HG03045 (cell line): ENCODE data around the gene LGALS7.
"Not testable (repeated sequence)": the region's sequence is repeated elsewhere in the genome, so short reads cannot be mapped to it uniquely, and the experiment has no call there.

Experiments used
- ATAC-seq: cut with Tn5 transposase; IDR thresholded peaks from one replicate; pipeline ENCODE4 v1.9.1; 2021; ENCODE audit warnings: mild to moderate bottlenecking, moderate library complexity; ENCODE audit not compliant: unreplicated experiment

LGALS7 gene

DNA sequence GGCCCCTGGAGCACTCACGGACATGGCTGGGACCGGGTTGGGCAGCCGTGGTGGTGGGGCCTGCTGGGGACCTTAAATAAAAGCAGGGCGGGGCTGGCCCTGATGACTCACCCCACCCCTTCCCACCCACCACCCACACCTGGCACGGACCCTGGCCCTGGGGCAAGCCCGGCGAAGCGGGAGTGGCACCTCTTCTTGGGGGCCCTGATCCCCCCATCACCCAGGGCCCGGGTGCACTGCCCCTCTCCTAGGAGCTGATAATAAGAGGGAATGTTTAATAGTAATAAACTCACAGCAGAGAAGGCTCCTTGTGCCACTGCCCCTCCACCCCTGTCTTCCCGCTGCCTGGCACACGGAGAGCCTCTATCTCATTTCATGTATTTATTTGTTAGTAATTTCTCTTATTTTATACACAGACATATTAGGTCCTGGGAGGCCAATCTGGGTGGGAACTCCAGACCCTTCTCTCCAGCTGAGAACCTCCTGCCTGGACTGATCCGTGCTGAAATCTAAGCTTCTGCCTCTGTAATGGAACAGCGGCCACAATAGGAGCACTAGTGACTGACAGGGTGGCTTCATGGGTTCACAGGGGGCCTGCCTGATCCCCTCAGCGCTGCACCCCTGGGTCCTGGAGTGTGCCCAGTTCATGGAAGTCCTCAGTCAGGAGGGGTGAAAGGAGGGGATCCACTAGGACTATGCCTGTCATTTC is at the start of gene LGALS7:
Gene LGALS7, minus strand, starts transcription at position 49 of the 709 bp plus-strand sequence. Its CDS starts 25 bp downstream, at position 24.
- ATAC-seq: no peak

DNA sequence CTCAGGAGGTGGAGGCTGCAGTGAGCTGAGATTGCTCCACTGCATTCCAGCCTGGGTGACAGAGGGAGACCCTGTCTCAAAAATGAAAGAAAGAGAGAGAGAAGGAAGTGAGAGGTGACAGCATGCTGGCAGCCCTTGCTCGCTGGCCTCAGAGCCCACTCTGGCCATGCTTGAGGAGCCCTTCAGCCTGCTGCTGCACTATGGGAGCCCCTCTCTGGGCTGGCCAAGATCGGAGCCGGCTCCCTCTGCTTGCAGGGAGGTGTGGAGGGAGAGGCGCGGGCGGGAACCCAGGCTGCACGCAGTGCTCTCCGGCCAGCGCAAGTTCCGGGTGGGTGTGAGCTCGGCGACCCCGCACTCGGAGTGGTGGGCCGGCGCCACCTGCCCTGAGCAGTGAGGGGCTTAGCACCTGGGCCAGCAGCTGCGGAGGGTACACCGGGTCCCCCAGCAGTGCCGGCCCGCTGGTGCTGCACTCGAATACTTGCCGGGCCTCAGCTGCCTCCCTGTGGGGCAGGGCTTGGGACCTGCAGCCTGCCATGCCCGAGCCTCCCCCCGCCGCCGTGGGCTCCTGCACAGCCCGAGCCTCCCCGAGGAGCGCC is 48.0 kb upstream of the LGALS7 start:
- ATAC-seq: not testable (repeated sequence)

DNA sequence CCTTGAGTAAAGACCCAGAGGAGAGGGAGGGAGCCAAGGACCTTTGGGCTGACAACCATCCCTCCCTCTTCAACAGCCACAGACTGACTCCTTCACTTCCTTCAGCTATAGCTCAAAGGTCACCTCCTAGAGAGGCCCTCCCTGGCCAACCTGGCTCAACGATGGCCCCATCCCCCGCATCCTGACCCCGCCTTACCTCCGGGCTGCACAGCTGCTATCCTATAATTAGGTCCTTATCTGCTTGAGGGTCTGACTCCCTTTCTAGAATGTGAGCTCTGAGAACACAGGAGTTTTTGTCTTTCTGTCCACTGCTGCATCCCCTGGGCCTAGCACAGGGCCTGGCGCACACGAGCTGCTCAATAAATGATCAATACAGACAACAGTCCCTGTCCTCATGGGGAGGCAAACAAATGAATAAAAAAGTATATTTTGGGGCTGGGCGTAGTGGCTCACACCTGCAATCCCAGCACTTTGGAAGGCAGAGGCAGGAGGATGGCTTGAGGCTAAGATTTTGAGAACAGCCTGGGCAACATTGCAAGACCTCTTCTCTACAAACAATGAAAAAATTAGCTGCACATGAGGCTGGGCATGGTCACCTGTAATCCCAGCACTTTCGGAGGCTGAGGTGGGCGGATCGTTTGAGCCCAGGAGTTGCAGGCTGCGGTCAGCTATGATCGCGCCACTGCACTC is 46.1 kb upstream of the LGALS7 start:
- ATAC-seq: no peak

DNA sequence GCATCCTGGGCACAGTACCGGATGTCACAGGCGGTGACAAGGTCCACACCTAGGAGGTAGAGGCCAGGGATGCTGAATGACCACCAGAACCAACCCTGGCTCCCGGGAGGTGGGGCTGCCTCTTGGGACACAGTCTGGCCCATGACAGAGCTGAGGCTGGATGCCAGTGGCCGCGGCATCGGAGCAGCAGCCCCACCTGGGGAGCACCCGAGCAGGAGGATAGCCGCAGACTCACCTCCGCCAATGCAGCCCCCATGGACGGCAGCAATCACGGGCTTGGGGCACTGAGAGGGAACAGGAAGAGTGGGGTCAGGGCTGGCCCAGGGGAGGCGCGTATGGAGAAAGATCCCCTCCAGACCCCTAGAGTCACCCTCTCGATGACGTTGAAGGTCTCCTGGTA is 43.8 kb upstream of the LGALS7 start:
- no peak for ATAC-seq

DNA sequence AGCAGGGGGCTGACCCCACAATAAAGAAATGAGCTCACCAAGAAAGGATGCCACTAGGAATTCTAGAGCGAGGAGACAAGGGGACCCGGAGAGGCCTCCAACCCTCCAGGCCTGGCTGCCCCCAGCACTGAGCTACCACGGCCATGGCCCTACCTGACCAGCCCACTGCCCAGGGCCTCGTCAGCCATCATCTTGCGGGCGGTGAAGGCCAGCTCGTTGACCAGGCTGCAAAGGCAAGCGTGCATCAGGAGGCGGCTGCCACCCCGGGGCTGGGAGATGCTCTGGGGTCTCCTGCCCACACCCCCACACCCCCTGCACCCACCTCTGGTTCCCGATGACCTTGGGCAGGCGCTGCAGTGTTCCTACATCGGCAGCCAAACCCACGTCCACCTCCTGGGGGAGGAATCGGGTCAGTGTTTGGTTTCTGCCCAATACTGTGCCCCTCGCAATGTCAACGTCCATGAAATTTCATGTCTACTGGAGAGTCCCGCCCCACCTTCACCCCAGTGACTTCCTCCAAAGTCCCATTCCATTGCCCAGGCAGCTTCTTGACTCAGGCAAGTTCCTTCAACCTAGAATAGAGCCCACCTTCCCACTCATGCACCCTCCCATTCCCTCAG is 42.9 kb upstream of the LGALS7 start:
- no peak for ATAC-seq

DNA sequence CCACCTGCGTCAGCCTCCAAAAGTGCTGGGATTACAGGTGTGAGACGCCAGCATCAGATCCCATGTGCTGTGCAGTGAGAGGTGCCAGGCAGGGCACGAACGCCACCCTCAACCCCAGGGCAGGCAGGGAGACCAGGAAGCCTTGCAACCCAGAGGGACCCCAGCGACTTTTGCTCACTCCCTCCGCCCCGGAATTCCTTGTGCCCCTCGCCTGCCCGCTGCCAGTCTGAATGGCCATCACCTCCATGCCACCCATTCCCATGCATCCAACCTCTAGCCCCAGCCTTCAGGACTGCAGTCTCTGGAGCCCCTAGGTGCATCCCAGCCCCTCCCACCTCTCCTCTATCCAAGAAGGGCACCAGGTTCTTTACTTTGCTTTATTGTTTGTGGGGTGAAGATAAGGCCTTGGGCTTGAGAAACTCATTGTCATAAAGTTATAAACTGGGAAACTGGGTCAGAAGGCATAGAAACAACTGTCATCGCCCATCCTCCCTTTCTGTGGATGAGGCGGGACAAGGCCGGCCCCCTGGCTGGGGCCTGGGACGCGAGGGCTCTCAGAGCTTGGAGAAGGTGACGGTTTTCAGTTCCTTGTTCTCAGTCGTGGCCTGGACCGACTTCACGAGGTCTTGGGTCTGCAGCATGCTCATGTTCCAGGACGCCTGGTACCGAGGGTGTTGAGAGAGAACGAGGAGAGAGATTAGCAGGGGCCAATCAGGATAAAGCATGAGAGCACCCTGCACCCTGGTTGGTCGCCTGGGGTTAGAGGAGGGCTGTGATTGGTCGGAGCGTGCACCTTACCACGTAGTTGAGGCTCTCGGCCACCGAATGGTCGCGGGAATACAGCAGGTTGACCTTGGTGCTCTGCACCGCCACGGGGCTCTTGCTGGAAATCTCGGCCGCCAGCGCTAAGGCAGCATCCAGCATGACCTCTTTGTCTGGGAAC is 42.0 kb upstream of the LGALS7 start:
- ATAC-seq: no peak

DNA sequence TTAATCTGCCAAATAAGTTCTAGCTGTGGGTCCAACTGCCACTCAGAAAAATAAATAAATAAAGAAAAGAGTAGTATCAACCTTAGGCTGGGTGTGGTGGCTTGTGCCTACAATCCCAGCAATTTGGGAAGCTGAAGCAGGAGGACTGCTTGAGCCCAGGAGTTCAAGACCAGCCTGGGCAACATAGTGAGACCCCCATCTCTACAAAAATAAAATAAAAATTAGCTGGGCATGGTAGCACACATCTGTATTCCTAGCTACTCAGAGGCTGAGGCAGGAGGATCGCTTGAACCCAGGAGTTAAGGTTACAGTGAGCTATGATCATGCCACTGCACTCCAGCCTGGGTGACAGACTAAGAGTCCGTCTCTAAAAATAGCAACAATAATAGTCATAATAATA is 40.6 kb upstream of the LGALS7 start:
- ATAC-seq: not testable (repeated sequence)

DNA sequence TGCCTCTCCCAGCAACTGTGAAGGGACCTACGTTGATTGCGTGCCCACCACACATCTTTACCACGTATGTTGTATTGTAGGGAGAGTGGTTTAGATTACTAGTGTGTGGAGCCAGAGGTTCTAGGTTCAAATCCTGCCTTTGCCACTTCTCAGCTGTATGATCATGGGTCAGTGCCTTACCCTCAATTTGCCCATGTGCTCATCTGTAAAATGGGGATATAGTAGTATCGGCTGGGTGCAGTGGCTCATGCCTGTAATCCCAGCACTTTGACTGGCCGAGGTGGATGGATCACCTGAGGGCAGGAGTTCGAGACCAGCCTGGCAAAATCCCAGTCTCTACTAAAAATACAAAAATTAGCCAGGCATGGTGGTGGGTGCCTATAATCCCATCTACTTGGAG is 40.0 kb upstream of the LGALS7 start:
- ATAC-seq: no peak

DNA sequence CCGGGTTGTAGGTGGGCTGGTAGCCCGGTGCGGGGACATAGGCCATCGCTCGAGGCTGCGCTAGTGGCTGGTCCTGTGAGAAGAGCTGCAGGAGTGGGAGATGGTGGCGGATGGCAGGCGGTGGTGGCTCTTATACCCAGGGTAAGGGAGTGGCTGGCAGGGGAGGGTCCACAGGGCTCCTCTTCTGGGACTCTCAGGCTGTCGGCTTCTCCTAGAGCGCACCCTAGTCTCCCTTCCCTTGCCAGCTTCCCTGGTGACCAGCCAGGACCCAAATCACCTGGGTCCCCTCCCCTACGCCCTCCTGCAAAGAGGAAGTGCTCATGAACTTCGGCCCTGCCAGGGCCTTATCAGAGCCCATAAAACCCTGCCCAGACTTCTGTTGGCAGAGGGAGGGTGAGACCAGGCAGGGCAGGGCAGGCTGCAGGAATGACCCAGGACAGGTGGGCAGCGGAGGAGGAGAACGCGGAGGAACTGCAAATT is 39.6 kb upstream of the LGALS7 start, which contains the start of gene LGALS4:
Gene LGALS4, minus strand, starts transcription at position 105 of the 480 bp plus-strand sequence. Its CDS starts 59 bp downstream, at position 46.
- ATAC-seq: no peak

DNA sequence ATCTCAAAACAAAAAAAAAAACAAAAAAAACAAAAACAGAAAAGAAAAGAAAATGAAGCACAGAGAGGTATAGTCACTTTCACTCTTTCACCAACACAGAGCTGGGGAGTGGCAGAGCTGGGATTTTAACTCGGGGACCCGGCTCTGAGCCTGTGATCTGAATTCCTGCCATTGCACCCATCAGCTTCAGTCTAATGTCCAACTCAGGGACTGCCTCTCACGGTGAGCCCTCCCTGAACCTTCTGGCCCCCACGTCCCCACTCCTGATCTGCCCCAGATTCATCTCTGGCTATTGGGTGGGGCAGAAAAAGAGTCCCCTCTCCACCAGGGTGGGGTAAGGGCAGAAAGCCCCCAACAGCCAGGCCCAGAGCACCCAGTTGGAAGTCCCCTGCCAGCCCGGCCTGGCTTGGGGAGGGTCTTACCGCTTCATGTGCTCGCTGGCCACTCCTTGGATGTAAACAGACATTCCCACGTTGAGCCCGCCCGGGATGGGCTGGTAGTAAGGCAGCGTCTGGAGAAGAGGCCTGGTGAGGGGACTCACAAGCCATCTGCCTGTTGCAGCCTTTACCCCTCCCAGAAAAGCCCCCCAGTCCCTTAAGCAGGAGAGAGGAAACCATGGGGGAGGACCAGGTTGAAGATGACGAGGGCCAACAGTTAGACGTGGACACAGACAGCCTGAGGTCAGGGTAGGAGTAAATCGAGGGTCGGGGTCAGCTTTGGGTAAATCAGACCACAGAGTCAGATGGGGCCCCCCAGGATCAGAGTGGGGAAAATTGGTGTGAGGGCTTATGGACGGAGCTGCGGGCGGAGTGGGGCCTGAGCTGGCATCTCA is 38.9 kb upstream of the LGALS7 start:
- no peak for ATAC-seq

DNA sequence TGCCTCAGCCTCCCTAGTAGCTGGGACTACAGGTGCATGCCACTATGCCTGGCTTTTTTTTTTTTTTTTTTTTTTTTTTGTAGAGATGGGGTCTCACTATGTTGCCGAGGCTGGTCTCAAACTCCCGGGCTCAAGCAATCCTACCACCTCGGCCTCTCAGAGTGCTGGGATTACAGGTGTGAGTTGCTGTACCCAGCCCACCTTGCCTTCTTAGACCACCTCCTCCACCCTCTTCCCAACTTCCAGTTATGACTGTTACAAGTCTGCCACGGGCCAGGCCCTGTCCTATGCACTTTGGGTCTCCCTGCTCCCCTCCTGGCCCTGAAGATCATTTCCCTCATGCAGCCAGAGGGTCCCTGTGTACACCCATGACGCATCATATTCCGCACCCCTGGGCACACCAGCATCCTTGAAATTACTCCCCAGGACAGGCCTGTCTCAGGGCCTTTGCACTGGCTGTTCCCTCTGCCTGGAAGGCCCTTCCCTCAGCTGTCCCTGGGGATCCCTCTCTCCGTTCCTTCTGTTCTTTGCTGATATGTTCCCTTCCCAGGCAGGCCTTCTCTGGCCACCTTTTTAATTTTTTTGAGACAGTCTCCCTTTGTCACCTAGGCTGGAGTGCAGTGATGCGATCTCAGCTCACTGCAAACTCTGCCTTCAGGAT is 36.4 kb upstream of the LGALS7 start:
- no peak for ATAC-seq

DNA sequence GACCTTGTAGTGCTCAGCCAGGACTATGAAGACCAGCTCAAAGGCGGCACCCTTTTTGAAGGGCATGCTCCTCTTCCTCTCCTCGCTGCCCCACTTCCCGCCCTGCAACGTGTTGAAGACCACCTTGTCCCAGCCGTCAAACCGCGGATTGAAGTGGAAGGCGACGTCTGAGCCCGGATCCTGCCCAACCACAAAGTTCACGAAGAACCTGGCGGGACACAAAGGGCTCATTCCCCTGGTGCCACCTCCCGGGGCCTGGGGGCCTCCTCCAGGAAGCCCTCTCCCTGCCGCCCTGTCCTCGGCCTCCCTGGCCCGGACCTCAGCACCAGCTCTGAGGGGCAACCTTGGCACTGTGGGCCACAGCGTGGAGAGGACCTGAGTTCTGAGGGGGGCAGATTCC is 35.4 kb upstream of the LGALS7 start:
- ATAC-seq: no peak

DNA sequence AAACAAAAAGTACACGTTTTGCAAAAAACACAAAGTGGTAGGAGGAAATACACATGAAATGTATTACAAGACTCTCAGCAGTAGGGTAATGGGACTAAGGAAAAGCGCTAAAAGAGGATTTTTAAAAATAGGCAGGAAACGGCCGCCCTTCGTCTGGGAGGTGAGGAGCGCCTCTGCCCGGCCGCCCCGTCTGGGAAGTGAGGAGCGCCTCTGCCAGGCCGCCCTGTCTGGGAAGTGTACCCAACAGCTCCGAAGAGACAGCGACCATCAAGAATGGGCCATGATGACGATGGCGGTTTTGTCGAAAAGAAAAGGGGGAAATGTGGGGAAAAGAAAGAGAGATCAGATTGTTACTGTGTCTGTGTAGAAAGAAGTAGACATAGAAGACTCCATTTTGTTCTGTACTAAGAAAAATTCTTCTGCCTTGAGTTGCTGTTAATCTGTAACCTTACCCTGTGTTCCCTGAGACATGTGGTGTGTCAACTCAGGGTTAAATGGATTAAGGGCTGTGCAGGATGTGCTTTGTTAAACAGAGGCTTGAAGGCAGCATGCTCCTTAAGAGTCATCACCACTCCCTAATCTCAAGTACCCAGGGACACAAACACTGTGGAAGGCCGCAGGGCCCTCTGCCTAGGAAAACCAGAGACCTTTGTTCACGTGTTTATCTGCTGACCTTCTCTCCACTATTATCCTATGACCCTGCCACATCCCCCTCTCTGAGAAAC is 34.2 kb upstream of the LGALS7 start:
- not testable (repeated sequence) for ATAC-seq

DNA sequence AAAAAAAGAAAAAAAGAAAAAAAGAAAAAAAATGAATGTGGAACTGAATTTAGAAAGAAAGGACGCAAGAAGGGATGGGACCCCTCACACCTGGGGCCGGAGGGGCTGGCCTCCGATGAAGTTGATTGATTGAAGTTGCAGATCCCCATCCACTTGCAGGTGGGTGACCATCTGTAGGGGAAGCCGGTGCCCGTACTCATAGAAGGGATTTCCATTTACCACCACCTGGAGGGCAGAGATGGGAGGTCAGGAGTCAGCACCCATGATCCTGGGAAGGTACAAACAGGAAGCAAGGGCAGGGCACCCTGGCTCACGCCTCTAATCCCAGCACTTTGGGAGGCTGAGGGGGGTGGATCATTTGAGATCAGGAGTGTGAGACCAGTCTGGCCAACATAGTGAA is 33.1 kb upstream of the LGALS7 start:
- ATAC-seq: no peak

DNA sequence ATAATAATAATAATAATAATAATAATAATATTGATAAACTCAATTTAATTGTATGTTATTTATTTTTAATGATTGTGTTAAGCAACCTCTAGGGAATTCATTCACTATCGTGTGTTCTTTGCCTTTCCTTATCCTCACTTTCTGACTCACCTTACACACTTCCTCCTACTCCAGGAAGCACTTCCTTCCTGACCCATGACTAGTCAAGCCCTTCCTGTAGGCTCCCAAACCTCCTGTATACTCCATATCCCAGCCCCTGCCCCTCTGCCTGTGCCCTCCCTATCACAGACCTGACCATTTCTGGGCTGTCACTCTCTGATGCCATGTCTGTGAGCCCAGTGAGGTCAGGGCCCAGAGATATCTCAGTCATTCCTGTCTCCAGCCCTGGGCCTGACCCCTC is 31.9 kb upstream of the LGALS7 start:
- no peak for ATAC-seq

DNA sequence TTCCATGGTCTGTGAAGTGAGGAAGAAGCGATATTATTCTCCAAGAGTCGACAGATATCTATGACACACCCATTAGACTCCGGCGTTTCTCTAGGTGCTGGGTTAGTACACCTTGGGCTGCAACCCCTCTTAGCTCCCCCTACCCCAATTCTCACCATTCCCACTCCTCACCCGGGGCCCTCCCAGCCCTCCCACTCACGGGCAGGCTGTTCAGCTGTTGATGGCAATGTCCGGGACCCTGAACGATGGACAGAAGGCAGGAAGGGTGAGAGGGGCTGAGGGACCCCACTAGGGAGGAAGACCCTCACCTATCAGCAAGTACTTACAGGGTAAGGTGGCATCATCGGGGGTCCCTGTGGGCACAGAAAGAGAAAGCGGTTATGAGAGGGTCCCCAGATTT is 30.2 kb upstream of the LGALS7 start:
- ATAC-seq: no peak

DNA sequence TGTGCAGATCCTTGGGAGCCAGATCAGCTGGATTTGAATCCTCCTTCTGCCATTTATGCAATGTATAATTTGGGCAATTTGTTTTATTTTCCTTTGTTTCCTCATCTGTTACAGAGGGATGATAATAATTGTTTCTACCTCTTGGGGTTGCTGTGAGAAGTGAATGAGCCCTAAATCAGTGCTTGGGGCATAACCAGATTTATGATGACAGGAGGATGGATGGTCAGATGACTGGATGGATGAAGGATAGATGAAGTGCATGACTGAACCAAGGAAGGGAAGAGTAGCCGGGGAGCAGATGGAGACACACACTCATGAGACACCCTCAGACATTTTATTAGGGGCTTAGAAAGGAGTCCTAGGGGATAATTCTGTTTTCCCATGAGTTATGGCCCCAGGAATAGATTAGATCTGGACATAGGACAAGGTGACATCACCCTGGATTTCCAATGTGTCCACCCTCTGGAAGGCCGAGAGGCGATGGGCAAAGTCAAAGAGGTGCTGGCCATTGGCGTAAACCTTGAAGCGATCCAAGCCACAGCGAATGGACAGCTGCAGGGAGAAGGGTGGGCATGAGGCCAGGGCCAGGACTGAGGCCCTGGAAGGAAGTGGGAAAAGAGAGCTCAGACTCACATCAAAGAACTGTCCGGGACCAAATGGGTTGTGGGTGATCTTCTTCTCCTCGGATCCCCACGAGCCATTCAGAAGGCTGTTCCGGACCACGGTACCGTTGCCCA is 28.2 kb upstream of the LGALS7 start:
- ATAC-seq: no peak
